NCI-H82 treated with DMSO at 0.1 percent for 48 hours (cell line): ENCODE results near the gene SNRPA.

ENCODE experiments used
- DNase-seq: peaks from one replicate; lab custom pipeline; 2025; ENCODE audit not compliant: unreplicated experiment; lab: John Stamatoyannopoulos, UW

Gene SNRPA

DNA sequence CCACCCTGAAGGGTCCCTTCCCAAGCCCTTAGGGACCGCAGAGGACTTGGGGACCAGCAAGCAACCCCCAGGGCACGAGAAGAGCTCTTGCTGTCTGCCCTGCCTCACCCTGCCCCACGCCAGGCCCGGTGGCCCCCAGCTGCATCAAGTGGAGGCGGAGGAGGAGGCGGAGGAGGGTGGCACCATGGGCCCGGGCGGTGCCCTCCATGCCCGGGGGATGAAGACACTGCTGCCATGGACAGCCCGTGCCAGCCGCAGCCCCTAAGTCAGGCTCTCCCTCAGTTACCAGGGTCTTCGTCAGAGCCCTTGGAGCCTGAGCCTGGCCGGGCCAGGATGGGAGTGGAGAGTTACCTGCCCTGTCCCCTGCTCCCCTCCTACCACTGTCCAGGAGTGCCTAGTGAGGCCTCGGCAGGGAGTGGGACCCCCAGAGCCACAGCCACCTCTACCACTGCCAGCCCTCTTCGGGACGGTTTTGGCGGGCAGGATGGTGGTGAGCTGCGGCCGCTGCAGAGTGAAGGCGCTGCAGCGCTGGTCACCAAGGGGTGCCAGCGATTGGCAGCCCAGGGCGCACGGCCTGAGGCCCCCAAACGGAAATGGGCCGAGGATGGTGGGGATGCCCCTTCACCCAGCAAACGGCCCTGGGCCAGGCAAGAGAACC, 49.5 kb downstream of the SNRPA start:
- DNase-seq = no peak

DNA sequence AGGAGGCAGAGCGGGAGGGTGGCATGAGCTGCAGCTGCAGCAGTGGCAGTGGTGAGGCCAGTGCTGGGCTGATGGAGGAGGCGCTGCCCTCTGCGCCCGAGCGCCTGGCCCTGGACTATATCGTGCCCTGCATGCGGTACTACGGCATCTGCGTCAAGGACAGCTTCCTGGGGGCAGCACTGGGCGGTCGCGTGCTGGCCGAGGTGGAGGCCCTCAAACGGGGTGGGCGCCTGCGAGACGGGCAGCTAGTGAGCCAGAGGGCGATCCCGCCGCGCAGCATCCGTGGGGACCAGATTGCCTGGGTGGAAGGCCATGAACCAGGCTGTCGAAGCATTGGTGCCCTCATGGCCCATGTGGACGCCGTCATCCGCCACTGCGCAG, 50.0 kb downstream of the SNRPA start:
- no peak for DNase-seq

DNA sequence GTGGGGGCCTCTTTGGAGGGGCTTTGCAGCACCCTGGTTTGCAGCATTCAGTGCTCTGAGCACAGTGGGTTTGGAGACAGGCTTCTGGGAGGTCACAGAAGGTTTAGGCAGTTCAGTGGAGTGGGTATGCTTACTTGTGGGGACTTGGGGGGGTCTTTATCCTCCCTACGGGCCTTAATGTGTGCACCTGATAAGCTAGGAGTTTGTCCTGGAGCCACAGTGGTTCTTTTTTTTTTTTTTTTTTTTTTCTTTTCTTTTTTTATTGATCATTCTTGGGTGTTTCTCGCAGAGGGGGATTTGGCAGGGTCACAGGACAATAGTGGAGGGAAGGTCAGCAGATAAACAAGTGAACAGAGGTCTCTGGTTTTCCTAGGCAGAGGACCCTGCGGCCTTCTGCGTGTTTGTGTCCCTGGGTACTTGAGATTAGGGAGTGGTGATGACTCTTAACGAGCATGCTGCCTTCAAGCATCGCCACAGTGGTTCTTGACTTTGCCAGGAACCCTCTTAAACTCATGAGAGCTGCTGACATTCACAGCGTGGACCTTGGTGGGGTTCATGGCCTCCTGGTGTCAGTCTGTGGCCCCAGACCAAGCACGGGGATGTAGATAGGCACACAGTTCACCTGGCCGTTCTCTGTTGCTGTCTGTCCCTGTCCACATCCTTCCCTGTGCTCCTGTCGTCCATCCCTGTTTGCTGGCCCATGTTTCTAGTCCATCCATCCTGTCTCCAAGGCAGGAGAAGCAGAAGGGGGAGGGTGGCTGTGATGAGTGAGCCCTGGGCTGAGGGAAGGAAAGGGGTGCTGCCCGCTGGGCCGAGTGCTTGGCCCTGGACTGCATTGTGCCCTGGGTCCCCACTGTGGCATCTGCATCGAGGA, 50.7 kb downstream of the SNRPA start:
- no peak for DNase-seq

DNA sequence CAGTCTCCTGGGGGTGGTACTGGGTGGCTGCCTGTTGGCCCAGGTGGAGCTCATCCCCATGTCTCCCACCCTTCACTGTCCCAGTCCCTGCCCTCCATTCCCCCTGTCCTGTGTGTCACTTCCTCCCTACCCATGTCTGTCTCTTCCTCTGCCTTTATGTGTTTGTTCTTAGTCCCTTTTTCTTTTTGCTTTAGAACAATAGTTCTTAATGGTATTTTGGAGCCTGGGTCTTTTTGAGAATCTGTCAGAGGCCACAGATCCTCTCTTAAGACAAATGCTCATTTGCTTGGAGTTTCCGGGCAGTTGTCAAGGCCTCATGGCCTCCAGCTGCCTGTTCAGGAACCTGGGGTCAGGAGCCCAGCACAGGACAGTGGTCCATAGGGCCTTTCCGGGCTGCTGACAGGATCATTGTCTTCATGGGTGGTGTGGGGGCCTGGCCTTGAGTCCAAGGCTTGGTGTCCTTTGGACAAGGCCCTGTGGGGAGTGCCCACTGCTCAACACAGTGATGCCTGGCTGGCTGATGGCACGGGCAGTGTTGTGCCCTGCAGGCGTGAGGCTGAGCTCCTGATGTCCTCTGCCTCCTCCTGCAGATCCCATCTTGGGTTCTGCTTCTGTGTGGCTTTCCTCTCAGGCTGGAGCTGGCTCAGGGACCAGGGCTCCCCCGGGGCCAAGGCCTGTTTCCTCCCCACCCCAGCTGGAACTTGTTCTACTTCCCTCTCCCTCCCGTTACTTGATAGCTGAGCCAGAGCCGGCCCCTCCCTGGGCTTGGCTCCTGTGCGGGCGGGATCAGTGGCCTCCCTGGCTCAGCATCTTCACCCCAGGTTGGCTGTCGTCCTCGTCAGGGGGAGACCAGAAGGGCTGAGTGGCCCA, 51.5 kb downstream of the SNRPA start:
- DNase-seq = no peak

DNA sequence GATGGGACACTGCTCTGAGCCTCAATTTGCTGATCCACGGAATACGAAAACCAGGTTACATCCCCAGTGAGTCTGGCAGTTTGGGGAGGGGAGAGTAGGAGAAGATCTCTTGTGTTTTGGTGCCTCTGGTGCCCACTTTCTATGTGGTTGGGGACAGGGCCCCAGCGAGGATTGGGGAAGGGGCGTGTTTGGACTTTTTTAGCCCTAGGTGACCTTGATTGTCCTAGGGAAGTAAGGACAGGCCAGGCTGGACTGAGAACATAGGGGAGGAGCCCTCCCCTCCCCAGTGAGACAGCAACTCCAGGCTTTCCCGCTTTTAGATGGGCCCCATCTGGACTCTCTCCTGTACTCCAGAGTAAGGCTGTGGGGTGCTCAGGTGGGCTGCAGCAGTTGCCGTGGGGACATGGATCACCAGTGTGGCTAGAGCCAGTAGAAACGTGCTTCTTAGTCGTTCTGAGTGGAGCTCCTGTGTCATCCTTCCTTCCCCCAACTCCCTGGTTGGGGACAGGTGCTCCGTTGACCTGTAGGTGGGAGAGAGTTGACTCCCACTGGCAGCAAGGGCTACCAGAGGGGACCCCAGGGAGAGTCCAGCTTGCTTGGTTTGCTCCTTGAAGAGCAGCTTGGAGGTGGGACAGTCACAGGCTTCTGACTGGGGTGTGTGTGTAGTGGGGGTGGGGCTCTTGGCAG, 52.3 kb downstream of the SNRPA start:
- no peak for DNase-seq

DNA sequence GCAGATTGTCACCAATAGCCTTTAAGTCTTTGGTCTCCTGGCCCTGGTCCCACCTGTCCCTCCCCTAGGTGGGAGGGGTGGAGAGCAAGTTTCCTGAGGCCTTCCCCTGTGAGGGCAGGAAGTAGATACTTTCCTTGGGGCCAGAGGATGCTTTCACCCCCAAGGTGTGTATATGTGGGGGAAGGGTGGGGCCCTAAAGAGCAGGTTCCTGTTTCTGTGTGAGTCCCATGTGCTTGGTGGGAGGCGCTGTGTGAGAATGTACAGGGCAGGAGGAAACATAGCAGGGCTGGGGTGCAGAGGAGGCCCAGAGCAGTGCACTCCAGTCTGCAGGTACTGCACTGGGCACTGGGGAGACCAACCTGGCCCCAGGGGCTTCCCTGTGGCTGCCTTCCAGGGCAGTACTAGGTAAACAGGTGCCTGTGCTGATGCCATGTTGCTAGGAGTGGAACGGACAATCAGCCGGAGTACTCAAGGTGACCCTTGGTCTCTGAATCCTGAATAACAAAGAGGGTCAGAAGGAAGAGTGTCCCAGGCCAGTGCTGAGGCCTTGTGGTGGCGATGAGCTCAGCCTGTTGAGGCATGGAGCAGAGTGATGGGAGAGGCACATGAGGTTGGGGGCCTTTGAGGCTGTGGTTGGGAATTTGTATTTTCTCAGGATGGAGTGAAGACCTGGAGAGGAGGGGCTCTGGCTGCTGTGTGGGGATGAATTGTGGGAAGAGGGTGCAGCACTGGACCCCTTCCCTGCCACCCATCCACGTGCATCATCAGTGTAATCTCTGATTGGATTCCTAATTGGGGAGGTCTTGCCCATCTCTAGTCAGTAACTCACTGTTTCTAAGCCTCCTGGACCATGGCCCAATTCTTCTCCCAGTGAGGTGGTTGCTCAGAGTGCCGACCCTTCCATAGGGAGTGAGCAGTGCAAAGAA, 53.1 kb downstream of the SNRPA start:
- DNase-seq = no peak

DNA sequence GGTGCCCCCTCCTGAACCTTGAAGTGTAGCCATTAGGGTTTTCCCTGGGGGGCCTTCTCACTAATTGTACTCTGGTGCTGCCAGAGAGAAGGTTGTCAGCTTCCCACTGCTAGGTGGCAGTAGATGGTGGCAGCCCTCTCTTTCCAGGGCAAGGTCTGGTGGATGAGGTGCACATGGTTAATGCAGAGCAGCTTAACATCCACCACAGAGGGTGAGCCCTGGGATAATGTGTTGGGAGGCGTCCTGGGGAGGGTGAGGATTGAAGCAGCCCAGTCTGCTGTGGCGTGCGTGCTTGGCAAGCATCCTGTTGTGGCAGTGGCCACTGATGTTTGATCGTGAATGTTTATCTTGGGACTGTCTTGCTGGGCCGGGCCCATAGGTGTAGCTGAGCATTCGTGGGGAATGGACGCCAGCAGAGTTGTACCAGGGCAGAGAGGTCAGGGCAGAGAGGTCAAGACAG, 53.8 kb downstream of the SNRPA start:
- no peak for DNase-seq

DNA sequence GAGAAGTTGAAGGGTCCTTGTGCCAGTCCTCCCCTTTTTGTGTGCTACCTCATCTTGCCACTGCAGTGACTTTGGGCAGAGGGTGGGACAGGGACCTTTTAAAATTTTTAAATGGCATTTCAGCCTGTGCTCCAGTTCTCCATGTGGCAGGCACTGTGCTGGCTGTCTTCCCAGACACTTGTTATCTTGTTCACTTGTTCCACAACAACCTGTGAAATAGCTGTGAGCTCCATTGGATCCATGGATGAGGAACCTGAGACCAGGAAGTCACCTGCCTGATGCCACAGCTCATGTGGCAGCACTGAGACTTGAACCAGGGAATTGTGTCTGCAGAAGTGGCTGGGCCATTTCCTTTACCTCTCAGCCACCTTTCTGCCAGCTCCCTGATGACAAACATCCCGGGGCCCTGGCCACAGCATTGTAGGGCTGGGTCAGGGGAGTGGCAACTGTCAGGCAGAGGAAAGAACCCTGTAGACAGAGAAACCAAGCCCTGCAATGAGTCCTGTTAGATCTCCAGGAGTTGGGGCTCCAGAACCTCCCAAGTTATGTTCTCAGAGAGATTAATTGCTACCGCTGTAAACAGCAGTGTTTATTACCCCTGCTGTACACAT, 54.4 kb downstream of the SNRPA start:
- no peak for DNase-seq

DNA sequence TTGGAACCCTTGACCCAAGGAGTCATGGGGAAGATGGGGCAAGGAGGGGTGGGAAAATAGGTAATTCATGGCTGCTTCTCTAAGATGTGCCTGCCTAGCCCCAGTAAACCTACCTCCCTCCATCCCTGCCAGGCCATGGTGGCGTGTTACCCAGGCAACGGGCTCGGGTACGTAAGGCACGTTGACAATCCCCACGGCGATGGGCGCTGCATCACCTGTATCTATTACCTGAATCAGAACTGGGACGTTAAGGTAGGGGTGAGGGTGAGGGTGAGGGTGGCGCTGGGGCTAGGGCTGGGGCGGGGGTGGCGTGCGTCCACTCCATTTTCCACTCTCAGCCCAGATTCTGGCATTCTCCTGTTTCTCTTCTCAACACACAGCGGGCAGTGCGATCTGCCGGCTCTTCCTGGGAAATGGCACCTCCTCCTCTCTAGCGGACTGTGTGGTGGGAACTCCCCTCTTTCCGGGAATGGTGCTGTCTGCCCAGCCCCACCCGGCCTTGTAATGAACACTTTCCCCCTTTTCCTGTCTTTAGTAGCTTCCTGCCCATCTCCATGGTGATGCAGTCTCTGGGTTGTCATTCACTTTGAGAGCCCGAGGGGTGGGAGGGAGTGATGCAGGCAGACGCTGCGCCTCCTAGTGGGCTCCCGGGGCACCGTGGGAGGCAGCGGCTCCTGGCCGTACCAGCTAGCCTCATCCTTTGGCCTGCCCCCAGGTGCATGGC, 55.6 kb downstream of the SNRPA start:
- no peak for DNase-seq

DNA sequence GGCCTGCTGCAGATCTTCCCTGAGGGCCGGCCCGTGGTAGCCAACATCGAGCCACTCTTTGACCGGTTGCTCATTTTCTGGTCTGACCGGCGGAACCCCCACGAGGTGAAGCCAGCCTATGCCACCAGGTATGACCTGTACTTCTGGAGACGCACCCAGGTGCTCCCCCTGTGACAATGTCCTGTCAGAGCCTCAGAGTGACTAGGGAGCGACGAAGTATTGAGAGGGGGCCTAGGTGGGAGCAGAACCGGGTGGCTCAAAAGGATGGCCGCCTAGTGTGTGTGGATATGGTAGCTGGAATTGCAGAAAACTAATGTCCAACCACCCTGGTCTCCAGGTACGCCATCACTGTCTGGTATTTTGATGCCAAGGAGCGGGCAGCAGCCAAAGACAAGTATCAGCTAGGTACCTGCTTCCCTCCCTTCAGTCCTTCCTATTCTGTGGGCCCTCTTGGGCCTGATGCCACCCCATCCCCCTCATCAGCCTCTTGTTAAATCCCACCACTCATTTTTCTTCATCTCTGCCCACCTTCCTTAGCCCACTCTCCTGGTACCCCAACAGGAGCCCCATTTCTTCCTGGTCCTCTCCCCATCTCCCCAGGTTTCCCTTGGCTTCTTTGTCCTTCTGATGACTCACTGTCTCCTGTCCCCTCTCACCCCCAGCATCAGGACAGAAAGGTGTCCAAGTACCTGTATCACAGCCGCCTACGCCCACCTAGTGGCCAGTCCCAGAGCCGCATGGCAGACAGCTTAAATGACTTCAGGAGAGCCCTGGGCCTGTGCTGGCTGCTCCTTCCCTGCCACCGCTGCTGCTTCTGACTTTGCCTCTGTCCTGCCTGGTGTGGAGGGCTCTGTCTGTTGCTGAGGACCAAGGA, 56.4 kb downstream of the SNRPA start:
- no peak for DNase-seq

DNA sequence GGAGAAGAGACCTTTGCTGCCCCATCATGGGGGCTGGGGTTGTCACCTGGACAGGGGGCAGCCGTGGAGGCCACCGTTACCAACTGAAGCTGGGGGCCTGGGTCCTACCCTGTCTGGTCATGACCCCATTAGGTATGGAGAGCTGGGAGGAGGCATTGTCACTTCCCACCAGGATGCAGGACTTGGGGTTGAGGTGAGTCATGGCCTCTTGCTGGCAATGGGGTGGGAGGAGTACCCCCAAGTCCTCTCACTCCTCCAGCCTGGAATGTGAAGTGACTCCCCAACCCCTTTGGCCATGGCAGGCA, 57.0 kb downstream of the SNRPA start:
- DNase-seq = no peak

DNA sequence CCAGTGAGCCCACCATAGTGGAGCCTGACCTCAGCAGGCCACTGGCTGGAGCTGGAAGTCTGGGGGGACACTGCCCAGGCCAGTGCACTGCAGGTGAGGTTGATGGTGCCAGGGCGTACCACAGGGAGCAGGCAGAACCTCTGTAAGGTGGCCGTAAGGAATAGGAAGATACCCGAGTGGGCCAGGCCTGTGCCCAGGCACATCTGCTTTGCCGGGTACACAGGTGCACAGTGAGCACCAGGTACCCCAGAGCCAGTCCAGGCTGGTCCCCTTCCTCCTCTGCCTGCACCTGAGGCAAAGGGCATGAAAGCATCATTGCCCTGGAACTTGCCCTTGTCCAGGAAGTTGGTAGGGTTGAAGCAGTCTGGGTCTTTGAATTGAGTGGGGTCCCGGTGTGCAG, 57.5 kb downstream of the SNRPA start:
- DNase-seq = no peak

DNA sequence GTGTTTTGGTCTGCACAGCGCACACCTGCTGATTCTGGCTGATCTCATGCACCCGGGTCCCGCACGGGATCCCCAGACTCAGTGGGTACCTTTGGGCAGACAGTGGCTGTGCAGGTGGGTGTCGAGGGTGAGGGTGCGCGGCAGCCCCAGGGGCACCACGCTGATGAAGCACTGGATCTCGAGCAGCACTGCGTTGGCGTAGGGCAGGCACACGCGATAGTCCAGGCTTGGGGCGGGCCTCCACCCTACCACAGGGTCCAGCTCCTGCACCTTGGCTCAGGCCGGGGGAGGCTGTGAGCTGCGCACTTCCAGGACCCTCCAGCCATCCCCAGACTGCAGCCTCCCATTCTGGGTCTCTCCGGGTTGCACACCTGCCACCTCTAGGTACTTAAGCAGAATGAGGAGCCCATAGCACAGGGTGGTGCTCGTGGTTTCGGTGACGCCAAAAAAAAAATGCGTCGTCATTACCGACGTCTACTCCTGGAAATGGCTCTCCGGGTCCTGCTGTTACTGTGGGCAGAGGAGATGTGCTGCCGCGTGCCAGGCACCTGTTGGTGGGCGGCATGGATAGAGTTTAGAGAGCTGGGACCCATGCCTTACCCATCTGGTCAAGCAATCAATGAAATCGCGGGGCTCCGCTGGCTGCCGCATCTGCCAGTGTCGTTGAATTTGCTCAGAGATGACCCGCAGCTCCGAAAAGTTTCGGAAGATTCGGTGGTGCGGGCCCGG, 58.5 kb downstream of the SNRPA start:
- no peak for DNase-seq

DNA sequence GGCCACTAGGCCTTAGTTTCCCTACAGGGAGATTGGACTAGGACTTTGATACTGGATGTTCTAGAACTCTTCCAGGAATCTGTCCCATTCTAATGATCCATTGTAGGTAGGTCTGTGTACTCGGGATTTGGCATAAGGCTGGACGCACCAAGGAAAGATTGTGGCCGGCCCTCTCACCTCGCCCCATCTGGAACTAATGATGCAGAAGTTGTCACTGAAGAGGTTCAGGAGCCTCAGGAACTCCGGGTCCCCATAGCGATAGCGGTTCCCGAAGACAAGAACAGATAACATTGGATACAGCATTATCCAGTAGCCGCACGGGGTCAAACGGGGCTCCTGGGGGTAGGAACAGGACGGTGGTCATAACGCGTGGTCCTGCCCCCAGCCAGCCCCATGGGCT, 59.2 kb downstream of the SNRPA start:
- no peak for DNase-seq

DNA sequence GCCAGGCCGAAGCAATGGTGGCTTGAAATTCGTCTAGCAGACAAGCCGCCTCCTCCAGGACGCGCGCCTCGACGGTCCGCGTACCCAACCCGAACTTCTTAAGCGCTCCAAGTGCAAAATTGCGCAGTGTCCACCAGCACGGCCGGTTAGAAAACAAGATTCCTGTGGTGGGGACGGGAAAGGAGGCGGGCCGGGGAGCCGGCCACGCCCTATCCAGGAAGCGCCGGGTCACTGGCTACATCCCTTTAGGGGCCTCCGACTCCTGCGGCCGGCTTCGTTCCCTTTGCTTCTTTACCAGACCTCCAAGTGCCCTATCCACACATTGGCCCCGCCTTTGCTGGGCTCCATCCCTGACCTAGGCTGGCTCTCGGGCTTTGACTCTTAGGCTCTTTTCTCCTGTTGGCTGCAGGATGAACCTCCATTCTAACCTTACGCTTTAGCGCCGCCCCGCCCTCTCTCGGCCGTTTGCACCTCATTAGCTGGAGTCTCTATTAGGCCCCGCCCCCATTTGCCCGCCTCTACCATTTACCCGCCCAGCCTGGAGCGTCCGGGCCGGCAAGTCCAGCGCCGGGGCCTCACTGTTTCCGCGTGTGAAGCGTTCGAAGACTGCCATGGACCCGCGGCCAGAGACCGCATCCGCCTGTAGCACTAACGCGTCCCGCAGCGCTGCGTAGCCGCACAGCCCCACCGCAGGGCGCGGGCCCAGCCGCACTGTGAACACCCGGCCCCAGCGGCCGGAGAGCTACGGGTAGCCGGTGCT, 59.8 kb downstream of the SNRPA start:
- DNase-seq = peak; percentile 60

DNA sequence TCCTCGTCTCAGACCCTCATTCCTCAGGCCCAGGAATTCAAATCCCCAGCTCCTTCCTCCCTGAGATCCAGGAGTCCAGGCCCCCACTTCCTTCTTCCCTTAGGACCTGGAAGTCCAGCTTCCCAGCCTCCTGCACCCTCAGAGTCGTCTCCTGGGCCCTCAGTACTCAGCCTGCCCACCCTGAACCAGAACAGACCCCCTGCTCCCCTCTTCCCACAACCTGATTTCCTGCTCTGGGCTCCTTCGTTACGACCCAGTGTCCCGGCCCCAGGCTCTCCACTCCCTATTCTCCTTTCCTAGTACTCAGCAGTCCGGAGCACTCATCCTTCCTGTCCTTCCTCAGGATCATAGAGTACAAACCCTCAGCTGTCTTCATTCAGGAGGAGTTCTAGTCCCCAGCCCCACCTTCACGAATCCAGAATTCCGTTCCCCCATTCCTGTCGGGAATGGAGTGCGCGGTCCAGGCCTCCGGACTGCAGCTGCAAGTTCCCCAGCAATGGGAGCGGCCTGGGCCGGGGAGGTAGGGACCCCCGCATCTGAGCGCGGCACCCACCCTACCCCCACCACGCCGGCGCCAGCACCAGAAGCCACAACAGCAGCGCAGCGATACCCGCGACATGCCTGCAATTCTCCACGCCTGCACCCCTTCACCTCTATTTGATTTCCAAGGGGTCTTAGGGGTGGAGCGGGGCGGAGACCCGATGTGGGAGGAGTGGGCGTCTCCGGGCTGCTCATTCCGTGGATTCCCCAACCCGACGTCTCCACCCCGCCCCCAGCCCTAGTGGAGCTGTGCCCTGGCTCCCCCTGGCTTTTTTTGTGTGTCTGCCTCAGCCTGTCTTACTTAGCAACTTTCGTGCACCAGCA, 60.7 kb downstream of the SNRPA start:
- no peak for DNase-seq
